SKM-1 (cell line): Measurements from ENCODE around the gene PPIP5K1.
A peak's percentile ranks its signal among the peaks of the same experiment; 100 is the strongest.

Experiments
- DNase-seq: peaks from one replicate; lab custom pipeline; 2025; ENCODE audit not compliant: unreplicated experiment; lab: John Stamatoyannopoulos, UW

PPIP5K1 gene

GRCh38 chr15:43519196-43519595, 70.8 kb downstream of the PPIP5K1 start:
- no peak for DNase-seq

GRCh38 chr15:43518197-43518761, 71.7 kb downstream of the PPIP5K1 start:
- DNase-seq: no peak

GRCh38 chr15:43517354-43518196, 72.4 kb downstream of the PPIP5K1 start, which contains the start of gene MAP1A:
TSS of gene MAP1A (plus strand) at chr15:43517608. CDS start at chr15:43521474, 3,866 bp downstream.
- DNase-seq: no peak

- no peak for DNase-seq
These were observed 73.1 kb downstream of the PPIP5K1 start for GRCh38 chr15:43516801-43517353.

- DNase-seq: no peak
These were observed 73.8 kb downstream of the PPIP5K1 start for GRCh38 chr15:43516185-43516584.

GRCh38 chr15:43515741-43516140, 74.3 kb downstream of the PPIP5K1 start:
- no peak for DNase-seq

GRCh38 chr15:43514241-43515057, 75.6 kb downstream of the PPIP5K1 start:
- no peak for DNase-seq

GRCh38 chr15:43513550-43513949, 76.5 kb downstream of the PPIP5K1 start:
- no peak for DNase-seq

GRCh38 chr15:43511012-43511885, 78.8 kb downstream of the PPIP5K1 start:
- DNase-seq: no peak

GRCh38 chr15:43510200-43511011, 79.6 kb downstream of the PPIP5K1 start:
- peak; percentile 97 for DNase-seq

- no peak for DNase-seq
These were observed 80.3 kb downstream of the PPIP5K1 start for GRCh38 chr15:43509660-43510199.

- DNase-seq: no peak
These were observed 80.9 kb downstream of the PPIP5K1 start for GRCh38 chr15:43508991-43509659.

GRCh38 chr15:43508421-43508820, 81.6 kb downstream of the PPIP5K1 start:
- no peak for DNase-seq

- DNase-seq: no peak
These were observed 84.3 kb downstream of the PPIP5K1 start for GRCh38 chr15:43505738-43506137.

- DNase-seq: no peak
These were observed 90.4 kb downstream of the PPIP5K1 start for GRCh38 chr15:43499635-43500034.

GRCh38 chr15:43498990-43499389, 91.0 kb downstream of the PPIP5K1 start:
- DNase-seq: no peak

- no peak for DNase-seq
These were observed 96.1 kb downstream of the PPIP5K1 start for GRCh38 chr15:43493703-43494472.
